ENCODE data around the gene ALOX5AP.

DNA sequence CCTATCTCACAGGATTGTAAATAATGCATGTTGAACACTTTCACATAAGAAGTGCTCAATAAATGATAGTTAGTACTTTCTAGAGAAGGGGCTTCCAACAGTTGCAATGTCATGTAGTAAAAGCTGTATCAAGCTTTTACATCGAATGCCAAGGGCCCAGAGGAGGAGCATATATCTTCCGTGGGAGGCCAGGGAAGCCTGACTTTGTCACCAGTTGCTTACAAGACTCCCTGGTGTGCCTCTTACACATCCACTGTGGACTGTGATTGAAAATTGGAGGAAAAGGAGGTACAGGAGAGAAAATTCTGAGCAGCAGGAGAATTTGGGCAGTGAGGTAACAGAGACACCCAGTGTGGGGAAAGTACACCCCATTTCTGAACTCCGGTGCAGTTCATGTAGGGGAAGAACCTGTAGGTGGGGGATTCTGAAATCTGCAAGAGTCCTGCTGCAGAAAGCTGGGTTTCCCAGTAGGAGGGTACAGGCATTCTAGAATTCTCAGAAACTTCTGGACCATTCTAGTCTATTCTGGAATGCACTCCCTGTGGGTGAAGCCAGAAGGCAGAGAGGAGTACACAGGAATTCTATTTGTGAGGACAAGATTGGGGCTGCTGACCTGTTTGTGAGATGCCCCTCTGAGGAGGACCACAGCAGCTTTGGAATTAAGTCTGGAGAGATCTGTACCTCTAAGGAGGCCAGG lies 54.0 kb downstream of the ALOX5AP start:
- TF ChIP-seq, protein P1, sequence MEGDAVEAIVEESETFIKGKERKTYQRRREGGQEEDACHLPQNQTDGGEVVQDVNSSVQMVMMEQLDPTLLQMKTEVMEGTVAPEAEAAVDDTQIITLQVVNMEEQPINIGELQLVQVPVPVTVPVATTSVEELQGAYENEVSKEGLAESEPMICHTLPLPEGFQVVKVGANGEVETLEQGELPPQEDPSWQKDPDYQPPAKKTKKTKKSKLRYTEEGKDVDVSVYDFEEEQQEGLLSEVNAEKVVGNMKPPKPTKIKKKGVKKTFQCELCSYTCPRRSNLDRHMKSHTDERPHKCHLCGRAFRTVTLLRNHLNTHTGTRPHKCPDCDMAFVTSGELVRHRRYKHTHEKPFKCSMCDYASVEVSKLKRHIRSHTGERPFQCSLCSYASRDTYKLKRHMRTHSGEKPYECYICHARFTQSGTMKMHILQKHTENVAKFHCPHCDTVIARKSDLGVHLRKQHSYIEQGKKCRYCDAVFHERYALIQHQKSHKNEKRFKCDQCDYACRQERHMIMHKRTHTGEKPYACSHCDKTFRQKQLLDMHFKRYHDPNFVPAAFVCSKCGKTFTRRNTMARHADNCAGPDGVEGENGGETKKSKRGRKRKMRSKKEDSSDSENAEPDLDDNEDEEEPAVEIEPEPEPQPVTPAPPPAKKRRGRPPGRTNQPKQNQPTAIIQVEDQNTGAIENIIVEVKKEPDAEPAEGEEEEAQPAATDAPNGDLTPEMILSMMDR (IDR thresholded peaks at IDR 0.05), result no peak
- no peak for TF ChIP-seq MYC (IDR thresholded peaks at IDR 0.05; ENCODE audit: borderline replicate concordance, low read length)
- no peak for TF ChIP-seq POLR2A (IDR thresholded peaks at IDR 0.05; ENCODE audit: low read length)

All from A549 (cell line).